GM21723 (cell line): ENCODE measurements around the gene MT2A.
"Not testable (repeated sequence)": the region's sequence is repeated elsewhere in the genome, so short reads cannot be mapped to it uniquely, and the experiment has no call there.

ENCODE experiments used
- ATAC-seq: cut with Tn5 transposase; IDR thresholded peaks from one replicate; pipeline ENCODE4 v1.9.1; 2021; ENCODE audit warnings: mild to moderate bottlenecking, moderate library complexity; ENCODE audit not compliant: unreplicated experiment

MT2A gene

GRCh38 chr16:56618138-56618537, 9.8 kb downstream of the MT2A start:
- ATAC-seq, result no peak

- no peak for ATAC-seq
These were observed 12.0 kb downstream of the MT2A start for GRCh38 chr16:56620339-56620897.

DNA sequence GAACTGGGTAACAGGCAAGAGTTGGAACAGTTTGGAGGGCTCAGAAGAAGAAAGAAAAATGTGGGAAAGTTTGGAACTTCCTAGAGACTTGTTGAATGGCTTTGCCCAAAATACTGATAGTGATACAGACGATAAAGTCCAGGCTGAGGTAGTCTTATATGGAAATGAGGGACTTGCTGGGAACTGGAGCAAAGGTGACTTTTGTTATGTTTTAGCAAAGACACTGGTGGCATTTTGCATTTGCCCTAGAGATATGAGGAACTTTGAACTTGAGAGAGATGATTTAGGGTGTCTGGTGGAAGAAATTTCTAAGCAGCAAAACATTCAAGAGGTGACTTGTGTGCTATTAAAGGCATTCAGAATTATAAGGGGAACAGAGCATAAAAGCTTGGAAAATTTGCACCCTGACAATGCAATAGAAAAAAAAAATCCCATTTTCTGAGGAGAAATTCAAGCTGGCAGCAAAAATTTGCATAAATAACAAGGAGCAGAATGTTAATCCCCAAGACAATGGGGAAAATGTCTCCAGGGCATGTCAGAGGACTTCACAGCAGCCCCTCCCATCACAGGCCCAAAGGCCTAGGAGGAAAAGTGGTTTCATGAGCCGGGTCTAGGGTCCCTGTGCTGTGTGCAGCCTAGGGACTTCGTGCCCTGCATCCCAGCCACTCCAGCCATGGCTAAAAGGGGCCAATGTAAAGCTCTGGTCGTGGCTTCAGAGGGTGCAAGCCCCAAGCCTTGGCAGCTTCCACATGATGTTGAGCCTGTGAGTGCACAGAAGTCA, 13.5 kb downstream of the MT2A start:
- not testable (repeated sequence) for ATAC-seq

- not testable (repeated sequence) for ATAC-seq
These were observed 14.8 kb downstream of the MT2A start for GRCh38 chr16:56623184-56623583.

GRCh38 chr16:56623637-56624036, 15.3 kb downstream of the MT2A start:
- no peak for ATAC-seq

- no peak for ATAC-seq
These were observed 17.0 kb downstream of the MT2A start, which contains the start of gene MT1E for GRCh38 chr16:56625140-56625942. TSS of gene MT1E (plus strand) at chr16:56625781. CDS start at chr16:56625852, 71 bp downstream.

GRCh38 chr16:56625943-56626654, 17.7 kb downstream of the MT2A start:
- no peak for ATAC-seq

GRCh38 chr16:56626685-56627084, 18.3 kb downstream of the MT2A start:
- no peak for ATAC-seq

GRCh38 chr16:56628486-56629350, 20.3 kb downstream of the MT2A start:
- ATAC-seq, result no peak

- ATAC-seq, result no peak
These were observed 21.1 kb downstream of the MT2A start for GRCh38 chr16:56629531-56629930.

DNA sequence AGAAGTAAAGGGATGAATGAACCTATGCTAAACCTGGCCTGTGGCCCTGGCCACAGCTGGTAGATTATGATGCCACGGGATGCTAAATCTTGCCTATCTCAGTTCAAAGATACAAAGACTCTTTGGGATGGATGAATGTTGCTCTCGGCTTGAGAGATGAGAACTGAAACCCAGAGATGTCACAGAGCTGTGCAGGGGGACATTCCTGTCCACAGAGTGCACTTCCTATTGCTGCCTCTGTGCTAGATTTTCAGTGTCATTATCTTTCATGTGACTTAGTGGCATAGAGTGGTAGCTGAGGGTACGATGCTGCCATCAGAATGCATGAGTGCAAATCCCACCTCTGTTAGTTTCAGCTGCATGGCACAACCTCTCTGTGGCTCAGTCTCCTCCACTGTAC, 21.8 kb downstream of the MT2A start:
- peak; percentile 87 for ATAC-seq

- ATAC-seq, result no peak
These were observed 22.8 kb downstream of the MT2A start for GRCh38 chr16:56631197-56631596.

- no peak for ATAC-seq
These were observed 23.4 kb downstream of the MT2A start for GRCh38 chr16:56631832-56632155.

DNA sequence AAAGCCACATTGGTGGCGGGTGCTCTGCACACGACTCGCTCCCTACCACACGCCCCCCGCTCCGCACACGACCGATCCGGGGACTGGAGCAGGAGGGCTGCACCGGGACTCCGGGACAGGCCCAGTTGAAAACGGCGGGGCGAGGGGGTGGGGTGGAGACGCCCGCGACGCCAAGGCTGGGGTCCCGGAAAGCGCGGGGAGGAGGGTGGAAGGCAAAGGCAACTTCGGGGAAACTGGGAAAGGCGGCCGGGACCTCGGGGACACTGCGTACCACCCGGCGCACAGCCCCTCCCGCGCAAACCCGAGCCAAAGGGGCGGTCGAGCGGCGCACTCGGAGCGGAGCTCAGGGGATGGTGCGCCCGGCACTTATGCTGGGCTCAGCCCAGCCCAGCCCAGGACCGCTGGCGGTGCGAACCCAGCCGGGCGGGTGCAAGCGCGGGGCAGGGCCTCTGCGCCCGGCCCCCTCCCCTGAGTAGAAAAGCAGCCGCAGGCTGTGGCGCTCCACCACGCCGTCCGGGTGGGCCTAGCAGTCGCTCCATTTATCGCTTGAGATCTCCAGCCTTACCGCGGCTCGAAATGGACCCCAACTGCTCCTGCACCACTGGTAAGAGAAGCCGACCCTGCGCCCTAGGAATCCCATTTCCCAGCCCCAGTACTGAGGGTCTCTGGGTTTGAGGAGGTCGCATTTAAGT, 23.9 kb downstream of the MT2A start, which contains the start of gene MT1M:
MT1M (plus strand) TSS at position 504 of the 692 bp plus-strand sequence; CDS start at position 577, 73 bp downstream.
- ATAC-seq, result no peak

DNA sequence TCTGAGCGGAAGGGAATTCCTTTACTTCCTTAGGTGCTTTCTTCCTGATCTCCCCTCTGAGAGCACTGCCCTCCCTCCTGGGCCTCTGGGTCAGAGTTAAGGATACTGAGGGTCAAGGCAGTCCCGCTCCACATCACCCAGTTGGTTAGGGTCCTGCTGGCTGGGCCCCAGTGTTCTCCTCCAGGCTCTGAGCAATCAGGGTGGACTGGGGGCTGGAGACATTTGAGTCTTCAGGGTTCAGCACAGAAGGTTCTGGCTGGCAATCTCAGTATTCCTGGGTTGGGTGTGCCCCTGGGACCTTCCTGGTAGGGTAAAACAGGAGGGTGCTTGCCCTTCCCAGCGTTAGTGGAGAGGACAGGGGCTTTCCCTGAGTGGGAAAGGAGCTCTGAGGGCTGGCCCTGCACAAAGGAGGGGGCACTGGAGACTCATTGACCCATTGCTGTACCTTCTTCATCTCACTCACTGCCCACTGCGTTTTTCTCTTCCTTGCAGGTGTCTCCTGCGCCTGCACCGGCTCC, 24.5 kb downstream of the MT2A start:
- no peak for ATAC-seq

DNA sequence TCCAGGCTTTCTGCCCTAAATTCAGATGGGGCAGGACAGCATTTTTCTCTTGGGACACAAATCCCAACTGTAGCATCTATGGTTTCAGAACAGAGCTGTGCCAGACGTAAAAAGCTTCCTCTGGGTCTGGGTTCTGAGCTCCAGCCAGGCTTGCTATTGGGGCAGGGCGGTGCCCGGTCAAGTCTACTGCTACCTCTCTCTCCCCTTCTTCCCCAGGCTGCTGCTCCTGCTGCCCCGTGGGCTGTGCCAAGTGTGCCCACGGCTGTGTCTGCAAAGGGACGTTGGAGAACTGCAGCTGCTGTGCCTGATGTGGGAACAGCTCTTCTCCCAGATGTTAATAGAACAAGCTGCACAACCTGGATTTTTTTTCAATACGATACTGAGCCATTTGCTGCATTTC, 25.2 kb downstream of the MT2A start:
- no peak for ATAC-seq

GRCh38 chr16:56634715-56635440, 26.5 kb downstream of the MT2A start:
- ATAC-seq, result no peak

GRCh38 chr16:56635441-56635967, 27.1 kb downstream of the MT2A start:
- ATAC-seq, result no peak
